GM23338 (cell line): ENCODE results near the gene VILL. TPM values are rescaled to one million over a fixed set of nuclear protein-coding genes. Genes with fewer than 3 reads are reported as not detected.

Experiments used
- ATAC-seq: fragments of 200-7000 bp; cut with Tn5 transposase; 3 replicates; pipeline ENCODE4 v1.9.1; 2020
- DNase-seq: peaks from one replicate; pipeline ENCODE4 v3.0.0-alpha.2; 2015; ENCODE audit warnings: low spot score
- H2AFZ ChIP-seq: fragments of 200-600 bp; sonication (generic); 2 replicates; pipeline ENCODE4 v1.8.0; 2016; ENCODE audit warnings: antibody characterized with exemption, mild to moderate bottlenecking, moderate library complexity
- H3F3A ChIP-seq: fragments of 200-600 bp; sonication (generic); replicated peaks from 2 replicates; pipeline ENCODE4 v1.8.0; 2017; ENCODE audit warnings: antibody characterized with exemption, mixed run types, low read depth
- H3K27ac ChIP-seq: fragments of 200-600 bp; sonication (generic); 2 replicates; pipeline ENCODE4 v1.6.1; 2016; ENCODE audit warnings: low read depth
- H3K27me3 ChIP-seq: fragments of 200-600 bp; sonication (generic); 2 replicates; pipeline ENCODE4 v1.8.0; 2016; ENCODE audit warnings: mild to moderate bottlenecking, mixed run types, moderate library complexity; ENCODE audit not compliant: insufficient read depth
- H3K36me3 ChIP-seq: fragments of 200-600 bp; sonication (generic); 2 replicates; pipeline ENCODE4 v1.8.0; 2016; ENCODE audit warnings: mild to moderate bottlenecking; ENCODE audit not compliant: insufficient read depth
- H3K4me1 ChIP-seq: fragments of 200-600 bp; sonication (generic); 2 replicates; pipeline ENCODE4 v1.8.0; 2016; ENCODE audit warnings: mild to moderate bottlenecking, moderate library complexity; ENCODE audit not compliant: insufficient read depth
- H3K4me2 ChIP-seq: fragments of 200-600 bp; sonication (generic); 2 replicates; pipeline ENCODE4 v1.7.1; 2017; ENCODE audit warnings: mixed run types
- H3K4me3 ChIP-seq: fragments of 200-600 bp; sonication (generic); 2 replicates; pipeline ENCODE4 v1.6.1; 2016; ENCODE audit warnings: mixed run types
- H3K79me2 ChIP-seq: fragments of 200-600 bp; sonication (generic); replicated peaks from 2 replicates; pipeline ENCODE4 v1.8.0; 2017; ENCODE audit warnings: mild to moderate bottlenecking; ENCODE audit not compliant: insufficient read depth
- H3K9me2 ChIP-seq: fragments of 200-600 bp; sonication (generic); 2 replicates; pipeline ENCODE4 v1.8.0; 2017; ENCODE audit not compliant: insufficient read depth
- H4K20me1 ChIP-seq: fragments of 200-600 bp; sonication (generic); replicated peaks from 2 replicates; pipeline ENCODE4 v1.8.0; 2017; ENCODE audit warnings: mild to moderate bottlenecking; ENCODE audit not compliant: insufficient read depth
- H3K27ac Mint-ChIP-seq: 2 replicates; pipeline ENCODE4 v1.8.0; 2020; ENCODE audit warnings: inconsistent platforms, mild to moderate bottlenecking, moderate library complexity, mixed read lengths
- H3K27me3 Mint-ChIP-seq: 3 replicates; pipeline ENCODE4 v1.8.0; 2022; ENCODE audit warnings: low read depth, mild to moderate bottlenecking, moderate library complexity, mixed read lengths, inconsistent platforms; ENCODE audit not compliant: insufficient read depth, poor library complexity
- H3K36me3 Mint-ChIP-seq: 3 replicates; pipeline ENCODE4 v1.8.0; 2021; ENCODE audit warnings: low read depth, mild to moderate bottlenecking, inconsistent platforms, moderate library complexity, mixed read lengths
- H3K4me1 Mint-ChIP-seq: 3 replicates; pipeline ENCODE4 v1.8.0; 2020; ENCODE audit warnings: mild to moderate bottlenecking, inconsistent platforms, mixed read lengths
- H3K4me3 Mint-ChIP-seq: 3 replicates; pipeline ENCODE4 v1.8.0; 2021; ENCODE audit warnings: moderate library complexity, mild to moderate bottlenecking, inconsistent platforms, mixed read lengths
- H3K9me3 Mint-ChIP-seq: 3 replicates; pipeline ENCODE4 v1.8.0; 2020; ENCODE audit warnings: moderate library complexity, mild to moderate bottlenecking, inconsistent platforms, mixed read lengths
- CREB1 ChIP-seq: fragments of 250-450 bp; sonication (Bioruptor Pico); IDR thresholded peaks from 2 replicates; pipeline ENCODE4 v1.5.0; 2020; ENCODE audit warnings: low read depth, mild to moderate bottlenecking, moderate library complexity
- CTCF ChIP-seq, 2 experiments: fragments of 200-600 bp in 1 of 2; sonication (generic) in 1 of 2; conservative IDR thresholded peaks; 2 replicates each; pipeline versions ENCODE4 v1.5.1 to v1.6.1; 2016 to 2017; ENCODE audit warnings: antibody characterized with exemption in 2 of 2, low read depth in 2 of 2, mild to moderate bottlenecking in 2 of 2, moderate library complexity in 1 of 2
- ETS1 ChIP-seq: IDR thresholded peaks from 2 replicates; pipeline ENCODE4 v1.6.1; 2016; ENCODE audit warnings: antibody characterized with exemption
- EZH2 ChIP-seq: fragments of 200-600 bp; sonication (generic); IDR thresholded peaks from one replicate; pipeline ENCODE4 v1.8.0; 2017; ENCODE audit warnings: antibody characterized with exemption, mild to moderate bottlenecking, low read depth; ENCODE audit not compliant: unreplicated experiment
- EZH2phosphoT487 ChIP-seq: fragments of 200-600 bp; sonication (generic); IDR thresholded peaks from one replicate; pipeline ENCODE4 v1.8.1; 2018; ENCODE audit warnings: antibody characterized with exemption; ENCODE audit not compliant: unreplicated experiment
- JUNB ChIP-seq: IDR thresholded peaks from one replicate; pipeline ENCODE4 v1.6.1; 2016; ENCODE audit warnings: antibody characterized with exemption; ENCODE audit not compliant: unreplicated experiment
- NANOG ChIP-seq: IDR thresholded peaks from 2 replicates; pipeline ENCODE4 v1.6.1; 2016; ENCODE audit warnings: antibody characterized with exemption, borderline replicate concordance
- POLR2AphosphoS5 ChIP-seq: IDR thresholded peaks from 2 replicates; pipeline ENCODE4 v1.6.1; 2016; ENCODE audit warnings: antibody characterized with exemption, low read depth
- REST ChIP-seq: IDR thresholded peaks from one replicate; pipeline ENCODE4 v1.6.1; 2018; ENCODE audit warnings: antibody characterized with exemption; ENCODE audit not compliant: unreplicated experiment
- STAT1 ChIP-seq: IDR thresholded peaks from one replicate; pipeline ENCODE4 v1.6.1; 2016; ENCODE audit warnings: antibody characterized with exemption; ENCODE audit not compliant: unreplicated experiment
- ZNF114 ChIP-seq: fragments of 250-450 bp; sonication (Bioruptor Pico); IDR thresholded peaks from 2 replicates; pipeline ENCODE4 v1.5.0; 2020; ENCODE audit warnings: mild to moderate bottlenecking, moderate library complexity
- ZNF331 ChIP-seq: fragments of 250-450 bp; sonication (Bioruptor Pico); IDR thresholded peaks from 2 replicates; pipeline ENCODE4 v1.5.0; 2020; ENCODE audit warnings: low read depth, mild to moderate bottlenecking, moderate library complexity
- ZNF462 ChIP-seq: fragments of 250-450 bp; sonication (Bioruptor Pico); IDR thresholded peaks from 2 replicates; pipeline ENCODE4 v1.5.0; 2020; ENCODE audit warnings: mild to moderate bottlenecking, moderate library complexity
- polyA plus RNA-seq: library from polyadenylated mRNA; unstranded; fragments of >200 nt; fragmentation: Nextera tagmentation; extraction: Ambion mirVana; gene quantifications from 2 replicates; pipeline ENCODE4 v1.2.1, GENCODE V29; 2016
- total RNA-seq: library from RNA; depleted of rRNA; stranded (reverse); fragments of >200 nt; shearing (Covaris generic); gene quantifications from 2 replicates; pipeline ENCODE4 v1.2.3, GENCODE V29; 2014

The VILL gene
- total and polyA plus RNA-seq, 2 experiments from 2014 or later: 2.7 to 9.8 TPM

- H3K4me2 ChIP-seq: peak overlapping the region; percentile 83
- no peaks in the 10 kb centered on the region for H3K36me3 Mint-ChIP-seq
Measured at GRCh38 chr3:38038447-38038911, 47.9 kb downstream of the VILL start.

More at GRCh38 chr3:38038447-38038911, 47.9 kb downstream of the VILL start:
- Histone ChIP-seq H2AFZ (peak overlapping the region; percentile 80), H3K36me3 (no peaks in the 10 kb centered on the region), H3K4me3 (peak overlapping the region; percentile 58), H3K4me1 (no peaks in the 10 kb centered on the region; the same call in 1 of the 2 replicates), H3F3A (no peaks in the 10 kb centered on the region; the same call in 1 of the 2 replicates), H3K27ac (no peak overlapping the region), H3K9me2 (no peaks in the 10 kb centered on the region), H4K20me1 (no peaks in the 10 kb centered on the region), H3K79me2 (no peaks in the 10 kb centered on the region), H3K27me3 (peaks cover 32% of the 10 kb centered on the region)
- H3K27ac Mint-ChIP-seq: no peak overlapping the region
- DNase-seq (no peak), ATAC-seq (no peak)
- peaks cover 22% of the 10 kb centered on the region for H3K4me1 Mint-ChIP-seq
- peak overlapping the region; percentile 73 for H3K4me3 Mint-ChIP-seq
- H3K9me3 Mint-ChIP-seq: no peaks in the 10 kb centered on the region; the same call in 1 of the 3 replicates
- H3K27me3 Mint-ChIP-seq: peaks cover 22% of the 10 kb centered on the region
- TF ChIP-seq CTCF (conservative IDR thresholded peaks at IDR 0.05; ENCODE audit: low read depth in 2 of 2) (no peak), EZH2 (no peak), EZH2phosphoT487 (no peak), ZNF331 (CRISPR knock-in tag) (no peak), ZNF114 (CRISPR knock-in tag) (no peak), JUNB (no peak), NANOG (no peak), CREB1 (CRISPR knock-in tag) (no peak), ETS1 (no peak), REST (no peak), POLR2AphosphoS5 (no peak), STAT1 (no peak), ZNF462 (CRISPR knock-in tag) (no peak)
